Epithelial cell of proximal tubule (primary cell): Measurements from ENCODE around the gene ATP5F1A. TPM values are rescaled to one million over a fixed set of nuclear protein-coding genes. Genes with fewer than 3 reads are reported as not detected.
A peak's percentile ranks its signal among the peaks of the same experiment; 100 is the strongest.
"Not testable (repeated sequence)": the region's sequence is repeated elsewhere in the genome, so short reads cannot be mapped to it uniquely, and the experiment has no call there.

Experiments used
- DNase-seq: peaks from one replicate; pipeline ENCODE4 v3.0.0-alpha.2; 2011; ENCODE audit warnings: low read depth
- H3K4me3 ChIP-seq: 2 replicates; pipeline ENCODE4 v1.5.1; 2011; ENCODE audit warnings: low read depth, mild to moderate bottlenecking, low read length
- total RNA-seq: library from RNA; depleted of rRNA; stranded (reverse); fragments of >200 nt; gene quantifications from 2 replicates; pipeline ENCODE4 v1.2.3, GENCODE V29; 2015
- TF ChIP-seq, protein P1 (sequence below): conservative IDR thresholded peaks from 2 replicates; pipeline ENCODE4 v1.5.1; 2012; ENCODE audit warnings: low read depth, mild to moderate bottlenecking, low read length

ATP5F1A gene
- 623 and 730 TPM in 2 replicates for total RNA-seq

DNA sequence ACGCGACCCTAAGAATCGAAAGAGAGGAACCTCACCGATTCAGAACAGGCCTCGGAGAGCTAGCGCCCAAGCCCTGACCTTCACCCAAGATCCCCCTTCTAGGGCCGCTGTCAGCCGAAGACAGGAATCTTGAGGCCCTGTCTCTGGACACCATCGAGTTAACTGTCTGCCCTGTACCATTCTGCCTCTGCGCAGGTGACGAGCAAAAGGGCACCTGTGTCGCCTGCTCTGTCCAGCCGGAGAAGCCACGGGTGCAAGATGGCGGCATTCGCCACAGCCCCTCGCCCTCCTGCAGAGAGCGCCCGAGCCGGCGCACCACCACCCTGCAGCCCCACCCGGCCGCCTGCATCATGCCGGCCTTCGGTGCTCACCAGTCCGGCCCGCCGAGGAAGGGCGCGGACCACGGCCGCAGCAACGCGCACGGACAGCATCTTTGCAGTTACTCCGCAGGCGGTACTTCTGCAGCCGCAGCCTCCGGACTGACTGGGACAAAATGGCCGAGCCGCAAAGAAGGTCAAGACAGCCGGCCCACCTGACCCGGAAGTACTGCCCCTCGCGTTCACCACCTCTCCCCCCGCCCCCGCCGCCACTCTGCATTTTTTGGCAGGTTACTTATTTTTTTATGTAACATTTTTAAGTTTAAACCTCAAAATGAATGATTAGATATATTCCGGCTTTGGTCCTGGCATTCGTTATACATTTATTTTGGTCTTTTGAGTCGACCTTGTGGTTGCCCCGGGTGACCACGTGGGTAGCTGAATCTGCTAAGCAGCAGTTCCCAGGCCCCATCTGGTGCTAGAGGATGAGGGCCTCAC is at the start of gene ATP5F1A:
Gene ATP5F1A (minus strand): TSS at position 496 of the 815 bp plus-strand sequence. CDS start 65 bp downstream, at position 431.
- DNase-seq, result no peak
- H3K4me3 ChIP-seq, result peak within 1 kb of the TSS; percentile 88
- TF ChIP-seq, protein P1, sequence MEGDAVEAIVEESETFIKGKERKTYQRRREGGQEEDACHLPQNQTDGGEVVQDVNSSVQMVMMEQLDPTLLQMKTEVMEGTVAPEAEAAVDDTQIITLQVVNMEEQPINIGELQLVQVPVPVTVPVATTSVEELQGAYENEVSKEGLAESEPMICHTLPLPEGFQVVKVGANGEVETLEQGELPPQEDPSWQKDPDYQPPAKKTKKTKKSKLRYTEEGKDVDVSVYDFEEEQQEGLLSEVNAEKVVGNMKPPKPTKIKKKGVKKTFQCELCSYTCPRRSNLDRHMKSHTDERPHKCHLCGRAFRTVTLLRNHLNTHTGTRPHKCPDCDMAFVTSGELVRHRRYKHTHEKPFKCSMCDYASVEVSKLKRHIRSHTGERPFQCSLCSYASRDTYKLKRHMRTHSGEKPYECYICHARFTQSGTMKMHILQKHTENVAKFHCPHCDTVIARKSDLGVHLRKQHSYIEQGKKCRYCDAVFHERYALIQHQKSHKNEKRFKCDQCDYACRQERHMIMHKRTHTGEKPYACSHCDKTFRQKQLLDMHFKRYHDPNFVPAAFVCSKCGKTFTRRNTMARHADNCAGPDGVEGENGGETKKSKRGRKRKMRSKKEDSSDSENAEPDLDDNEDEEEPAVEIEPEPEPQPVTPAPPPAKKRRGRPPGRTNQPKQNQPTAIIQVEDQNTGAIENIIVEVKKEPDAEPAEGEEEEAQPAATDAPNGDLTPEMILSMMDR, result peak; percentile 2

GRCh38 chr18:46141199-46141598 is 43.1 kb upstream of the ATP5F1A start:
- no peak overlapping the region for H3K4me3 ChIP-seq
- no peak for DNase-seq
- TF ChIP-seq, protein P1, result no peak

GRCh38 chr18:46140173-46140572 is 42.1 kb upstream of the ATP5F1A start:
- TF ChIP-seq, protein P1, result no peak
- no peak overlapping the region for H3K4me3 ChIP-seq

GRCh38 chr18:46134920-46135675 is 37.0 kb upstream of the ATP5F1A start:
- TF ChIP-seq, protein P1, result no peak
- H3K4me3 ChIP-seq, result no peak overlapping the region
- no peak for DNase-seq

More at GRCh38 chr18:46140173-46140572, 42.1 kb upstream of the ATP5F1A start:
- no peak for DNase-seq

- H3K4me3 ChIP-seq, result no peak overlapping the region
- no peak for DNase-seq
- TF ChIP-seq, protein P1, result no peak
Observed at GRCh38 chr18:46133534-46133933, 35.4 kb upstream of the ATP5F1A start.

DNA sequence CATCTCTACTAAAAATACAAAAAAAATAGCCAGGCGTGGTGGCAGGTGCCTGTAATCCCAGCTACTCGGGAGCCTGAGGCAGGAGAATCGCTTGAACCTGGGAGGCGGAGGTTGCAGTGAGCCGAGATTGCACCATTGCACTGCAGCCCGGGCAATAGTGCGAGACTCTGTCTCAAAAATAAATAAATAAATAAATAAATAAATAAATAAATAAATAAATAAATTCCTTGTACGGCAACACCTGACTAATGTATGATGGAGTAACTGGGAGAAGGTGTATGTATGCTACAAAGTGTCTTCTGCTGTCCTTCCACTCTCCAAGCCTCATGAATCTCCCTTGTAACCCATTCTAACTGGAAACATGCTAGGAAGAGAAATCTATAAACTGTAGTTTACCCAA is 32.5 kb upstream of the ATP5F1A start:
- not testable (repeated sequence) for H3K4me3 ChIP-seq, DNase-seq

DNA sequence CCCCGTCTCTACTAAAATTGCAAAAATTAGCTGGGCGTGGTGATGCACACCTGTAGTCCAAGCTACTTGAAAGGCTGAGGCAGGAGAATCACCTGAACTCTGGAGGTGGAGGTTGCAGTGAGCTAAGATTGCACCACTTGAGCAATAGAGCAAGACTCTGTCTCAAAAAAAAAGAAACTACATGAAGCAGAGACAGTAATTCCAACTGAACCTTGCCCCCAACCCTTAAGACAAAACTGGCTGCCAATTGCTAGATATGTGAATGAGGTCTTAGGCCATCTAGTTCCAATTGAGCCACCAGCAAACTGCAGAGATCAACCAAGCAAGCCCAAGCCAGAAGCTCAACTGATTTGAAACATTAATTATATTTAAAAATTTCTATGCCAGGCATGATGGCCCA is 32.0 kb upstream of the ATP5F1A start:
- H3K4me3 ChIP-seq, result no peak overlapping the region
- TF ChIP-seq, protein P1, result no peak
- DNase-seq, result no peak

- H3K4me3 ChIP-seq, DNase-seq: not testable (repeated sequence)
Observed at GRCh38 chr18:46126625-46127024, 28.5 kb upstream of the ATP5F1A start.
